Measurements from ENCODE around the gene SHISAL1.

SHISAL1 gene

GRCh38 chr22:44301039-44301438, 11.7 kb downstream of the SHISAL1 start:
- no peak for DNase-seq (ENCODE audit: low read depth)

- no peak for DNase-seq (ENCODE audit: low read depth)
Observed at GRCh38 chr22:44299124-44299523, 13.6 kb downstream of the SHISAL1 start.

GRCh38 chr22:44298406-44299091, 14.2 kb downstream of the SHISAL1 start:
- DNase-seq (ENCODE audit: low read depth): no peak

GRCh38 chr22:44297470-44298061, 15.2 kb downstream of the SHISAL1 start:
- DNase-seq (ENCODE audit: low read depth): no peak

GRCh38 chr22:44295406-44295805, 17.3 kb downstream of the SHISAL1 start:
- no peak for DNase-seq (ENCODE audit: low read depth)

- no peak for DNase-seq (ENCODE audit: low read depth)
Observed at GRCh38 chr22:44293876-44294275, 18.9 kb downstream of the SHISAL1 start.

- no peak for DNase-seq (ENCODE audit: low read depth)
Observed at GRCh38 chr22:44293034-44293433, 19.7 kb downstream of the SHISAL1 start.

GRCh38 chr22:44292521-44292920, 20.2 kb downstream of the SHISAL1 start:
- no peak for DNase-seq (ENCODE audit: low read depth)

GRCh38 chr22:44291674-44292360, 20.9 kb downstream of the SHISAL1 start:
- no peak for DNase-seq (ENCODE audit: low read depth)

- DNase-seq (ENCODE audit: low read depth): no peak
Observed at GRCh38 chr22:44291265-44291664, 21.5 kb downstream of the SHISAL1 start.

- DNase-seq (ENCODE audit: low read depth): no peak
Observed at GRCh38 chr22:44289414-44290171, 23.2 kb downstream of the SHISAL1 start.

GRCh38 chr22:44288913-44289312, 23.8 kb downstream of the SHISAL1 start:
- no peak for DNase-seq (ENCODE audit: low read depth)

- DNase-seq (ENCODE audit: low read depth): no peak
Observed at GRCh38 chr22:44287741-44288140, 25.0 kb downstream of the SHISAL1 start.

- DNase-seq (ENCODE audit: low read depth): no peak
Observed at GRCh38 chr22:44287121-44287693, 25.5 kb downstream of the SHISAL1 start.

GRCh38 chr22:44286646-44287045, 26.1 kb downstream of the SHISAL1 start:
- DNase-seq (ENCODE audit: low read depth): no peak

GRCh38 chr22:44284711-44285110, 28.0 kb downstream of the SHISAL1 start:
- no peak for DNase-seq (ENCODE audit: low read depth)

- no peak for DNase-seq (ENCODE audit: low read depth)
Observed at GRCh38 chr22:44281768-44282637, 30.7 kb downstream of the SHISAL1 start.

- DNase-seq (ENCODE audit: low read depth): no peak
Observed at GRCh38 chr22:44280665-44281188, 32.0 kb downstream of the SHISAL1 start.

GRCh38 chr22:44279069-44279360, 33.7 kb downstream of the SHISAL1 start:
- DNase-seq (ENCODE audit: low read depth): no peak

GRCh38 chr22:44278243-44279068, 34.3 kb downstream of the SHISAL1 start:
- no peak for DNase-seq (ENCODE audit: low read depth)
